ENCODE measurements around the gene MPP4. TPM values are rescaled to one million over a fixed set of nuclear protein-coding genes. Genes with fewer than 3 reads are reported as not detected.

MPP4 gene
- total and polyA plus RNA-seq, 10 of the 15 experiments (the other 5 are each of a cell fraction or from before 2014, with no cell fraction given): 0.03 to 0.14 (median 0.05) TPM; not detected in 4

DNA sequence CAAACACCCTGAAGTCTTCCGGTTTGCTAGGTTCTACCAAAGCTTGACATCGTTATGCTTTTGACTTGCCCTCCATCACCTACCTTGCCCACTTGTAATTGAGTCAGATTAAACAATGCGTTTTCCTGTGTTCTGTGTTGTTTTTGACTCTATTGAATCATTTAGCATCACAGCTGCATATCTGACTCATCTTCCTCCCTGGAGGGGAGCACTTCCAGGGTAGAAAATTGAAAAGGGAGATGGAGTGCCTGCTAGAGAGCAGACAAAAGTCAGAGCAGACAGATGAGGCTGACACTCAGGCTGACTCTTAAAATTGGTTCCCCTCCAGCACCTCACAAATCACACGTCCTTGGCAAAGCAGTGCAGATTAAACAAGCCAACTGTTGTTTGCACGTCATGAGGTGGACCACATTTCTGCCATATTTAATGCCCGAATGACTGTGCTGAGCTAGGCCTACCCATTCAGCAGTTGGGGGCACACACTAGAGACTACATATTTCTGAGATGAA, 2.2 kb downstream of the MPP4 start:
- no TSS peak for BruUV-seq (replicated peaks)
- no peak overlapping the region for H3K4me3 ChIP-seq
- FAIRE-seq (no peak), DNase-seq (ENCODE audit: low read depth, low spot score) (no peak), ATAC-seq (no peak)
- WGBS (ENCODE audit: insufficient coverage, insufficient replicate concordance, low lambda C conversion rate, missing lambda C conversion rate): 44% methylated on average over 6 of the region's 6 CpGs
- H3K79me2 ChIP-seq (ENCODE audit: control insufficient read depth, insufficient read depth, low read length): no peaks in the 10 kb centered on the region
- H2AFZ ChIP-seq (ENCODE audit: control insufficient read depth, low read depth, low read length): no peak overlapping the region
- no peak overlapping the region for H3K9ac ChIP-seq (ENCODE audit: control insufficient read depth, insufficient read depth, low read length)
- no peaks in the 10 kb centered on the region for H3K27me3 ChIP-seq (replicated peaks in 1 of 2; ENCODE audit: control insufficient read depth in 2 of 2, insufficient read depth in 2 of 2, low read length in 1 of 2)
- no peak overlapping the region for H3K4me2 ChIP-seq (ENCODE audit: control insufficient read depth, insufficient read depth)
- ChIA-PET POLR2A (no interaction called here), CTCF (interaction anchor here (1.2 kb wide), 1 partner anchor 10 kb away, joined by 3 read pairs; no protein-coding TSS in a partner anchor), RAD21 (ENCODE audit: unreplicated experiment) (no interaction called here), SMC1A (ENCODE audit: uncharacterized antibody, unreplicated experiment) (no interaction called here)
- no peaks in the 10 kb centered on the region; the same call in 1 of the 2 replicates for H3K4me1 ChIP-seq (ENCODE audit: control insufficient read depth, insufficient read depth, low read length)
- no peak for TF ChIP-seq BHLHE40 (IDR thresholded peaks at IDR 0.05; ENCODE audit: borderline replicate concordance in 1 of 2, low read depth in 2 of 2, low read length in 1 of 2)
- TF ChIP-seq NBN (IDR thresholded peaks at IDR 0.05): no peak
- TF ChIP-seq JUNB (IDR thresholded peaks at IDR 0.05): no peak
- TF ChIP-seq, protein P1, sequence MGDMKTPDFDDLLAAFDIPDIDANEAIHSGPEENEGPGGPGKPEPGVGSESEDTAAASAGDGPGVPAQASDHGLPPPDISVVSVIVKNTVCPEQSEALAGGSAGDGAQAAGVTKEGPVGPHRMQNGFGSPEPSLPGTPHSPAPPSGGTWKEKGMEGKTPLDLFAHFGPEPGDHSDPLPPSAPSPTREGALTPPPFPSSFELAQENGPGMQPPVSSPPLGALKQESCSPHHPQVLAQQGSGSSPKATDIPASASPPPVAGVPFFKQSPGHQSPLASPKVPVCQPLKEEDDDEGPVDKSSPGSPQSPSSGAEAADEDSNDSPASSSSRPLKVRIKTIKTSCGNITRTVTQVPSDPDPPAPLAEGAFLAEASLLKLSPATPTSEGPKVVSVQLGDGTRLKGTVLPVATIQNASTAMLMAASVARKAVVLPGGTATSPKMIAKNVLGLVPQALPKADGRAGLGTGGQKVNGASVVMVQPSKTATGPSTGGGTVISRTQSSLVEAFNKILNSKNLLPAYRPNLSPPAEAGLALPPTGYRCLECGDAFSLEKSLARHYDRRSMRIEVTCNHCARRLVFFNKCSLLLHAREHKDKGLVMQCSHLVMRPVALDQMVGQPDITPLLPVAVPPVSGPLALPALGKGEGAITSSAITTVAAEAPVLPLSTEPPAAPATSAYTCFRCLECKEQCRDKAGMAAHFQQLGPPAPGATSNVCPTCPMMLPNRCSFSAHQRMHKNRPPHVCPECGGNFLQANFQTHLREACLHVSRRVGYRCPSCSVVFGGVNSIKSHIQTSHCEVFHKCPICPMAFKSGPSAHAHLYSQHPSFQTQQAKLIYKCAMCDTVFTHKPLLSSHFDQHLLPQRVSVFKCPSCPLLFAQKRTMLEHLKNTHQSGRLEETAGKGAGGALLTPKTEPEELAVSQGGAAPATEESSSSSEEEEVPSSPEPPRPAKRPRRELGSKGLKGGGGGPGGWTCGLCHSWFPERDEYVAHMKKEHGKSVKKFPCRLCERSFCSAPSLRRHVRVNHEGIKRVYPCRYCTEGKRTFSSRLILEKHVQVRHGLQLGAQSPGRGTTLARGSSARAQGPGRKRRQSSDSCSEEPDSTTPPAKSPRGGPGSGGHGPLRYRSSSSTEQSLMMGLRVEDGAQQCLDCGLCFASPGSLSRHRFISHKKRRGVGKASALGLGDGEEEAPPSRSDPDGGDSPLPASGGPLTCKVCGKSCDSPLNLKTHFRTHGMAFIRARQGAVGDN (IDR thresholded peaks at IDR 0.05): no peak
- TF ChIP-seq, protein P2, sequence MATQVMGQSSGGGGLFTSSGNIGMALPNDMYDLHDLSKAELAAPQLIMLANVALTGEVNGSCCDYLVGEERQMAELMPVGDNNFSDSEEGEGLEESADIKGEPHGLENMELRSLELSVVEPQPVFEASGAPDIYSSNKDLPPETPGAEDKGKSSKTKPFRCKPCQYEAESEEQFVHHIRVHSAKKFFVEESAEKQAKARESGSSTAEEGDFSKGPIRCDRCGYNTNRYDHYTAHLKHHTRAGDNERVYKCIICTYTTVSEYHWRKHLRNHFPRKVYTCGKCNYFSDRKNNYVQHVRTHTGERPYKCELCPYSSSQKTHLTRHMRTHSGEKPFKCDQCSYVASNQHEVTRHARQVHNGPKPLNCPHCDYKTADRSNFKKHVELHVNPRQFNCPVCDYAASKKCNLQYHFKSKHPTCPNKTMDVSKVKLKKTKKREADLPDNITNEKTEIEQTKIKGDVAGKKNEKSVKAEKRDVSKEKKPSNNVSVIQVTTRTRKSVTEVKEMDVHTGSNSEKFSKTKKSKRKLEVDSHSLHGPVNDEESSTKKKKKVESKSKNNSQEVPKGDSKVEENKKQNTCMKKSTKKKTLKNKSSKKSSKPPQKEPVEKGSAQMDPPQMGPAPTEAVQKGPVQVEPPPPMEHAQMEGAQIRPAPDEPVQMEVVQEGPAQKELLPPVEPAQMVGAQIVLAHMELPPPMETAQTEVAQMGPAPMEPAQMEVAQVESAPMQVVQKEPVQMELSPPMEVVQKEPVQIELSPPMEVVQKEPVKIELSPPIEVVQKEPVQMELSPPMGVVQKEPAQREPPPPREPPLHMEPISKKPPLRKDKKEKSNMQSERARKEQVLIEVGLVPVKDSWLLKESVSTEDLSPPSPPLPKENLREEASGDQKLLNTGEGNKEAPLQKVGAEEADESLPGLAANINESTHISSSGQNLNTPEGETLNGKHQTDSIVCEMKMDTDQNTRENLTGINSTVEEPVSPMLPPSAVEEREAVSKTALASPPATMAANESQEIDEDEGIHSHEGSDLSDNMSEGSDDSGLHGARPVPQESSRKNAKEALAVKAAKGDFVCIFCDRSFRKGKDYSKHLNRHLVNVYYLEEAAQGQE (IDR thresholded peaks at IDR 0.05; ENCODE audit: low read depth, low read length): no peak
- no peak for TF ChIP-seq KDM1A (IDR thresholded peaks at IDR 0.05; ENCODE audit: borderline replicate concordance)
- no peak for TF ChIP-seq SMAD5 (IDR thresholded peaks at IDR 0.05; ENCODE audit: low read depth)
- no peak for TF ChIP-seq SUPT20H (IDR thresholded peaks at IDR 0.05; ENCODE audit: borderline replicate concordance, control insufficient read depth, low read depth, low read length)
- TF ChIP-seq, protein P3, sequence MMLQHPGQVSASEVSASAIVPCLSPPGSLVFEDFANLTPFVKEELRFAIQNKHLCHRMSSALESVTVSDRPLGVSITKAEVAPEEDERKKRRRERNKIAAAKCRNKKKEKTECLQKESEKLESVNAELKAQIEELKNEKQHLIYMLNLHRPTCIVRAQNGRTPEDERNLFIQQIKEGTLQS (IDR thresholded peaks at IDR 0.05; ENCODE audit: borderline replicate concordance, extremely low read depth, low read depth, low read length): no peak
- TF ChIP-seq LARP7 (IDR thresholded peaks at IDR 0.05): no peak
- H3K36me3 ChIP-seq (ENCODE audit: control insufficient read depth in 2 of 2, insufficient read depth in 2 of 2, low read length in 1 of 2): no peaks in the 10 kb centered on the region
- no peak overlapping the region for H3K27ac ChIP-seq (ENCODE audit: control insufficient read depth, insufficient read depth)
- in situ Hi-C loops (cut with MboI) (no loop called here), intact Hi-C loops (cut with micrococcal nuclease; ENCODE audit: unreplicated experiment) (no loop called here)
- H4K20me1 ChIP-seq (ENCODE audit: control insufficient read depth, insufficient read depth): no peaks in the 10 kb centered on the region
- no peaks in the 10 kb centered on the region for H3K9me3 ChIP-seq (replicated peaks; ENCODE audit: control insufficient read depth, insufficient read depth, low read length)
